ENCODE data around the gene BRD9. TPM values are rescaled to one million over a fixed set of nuclear protein-coding genes. Genes with fewer than 3 reads are reported as not detected.

BRD9 gene
- polyA plus RNA-seq, 1 donor (not counting 4 experiments of a cell fraction or from before 2014, with no cell fraction given) = 10.1 TPM

DNA sequence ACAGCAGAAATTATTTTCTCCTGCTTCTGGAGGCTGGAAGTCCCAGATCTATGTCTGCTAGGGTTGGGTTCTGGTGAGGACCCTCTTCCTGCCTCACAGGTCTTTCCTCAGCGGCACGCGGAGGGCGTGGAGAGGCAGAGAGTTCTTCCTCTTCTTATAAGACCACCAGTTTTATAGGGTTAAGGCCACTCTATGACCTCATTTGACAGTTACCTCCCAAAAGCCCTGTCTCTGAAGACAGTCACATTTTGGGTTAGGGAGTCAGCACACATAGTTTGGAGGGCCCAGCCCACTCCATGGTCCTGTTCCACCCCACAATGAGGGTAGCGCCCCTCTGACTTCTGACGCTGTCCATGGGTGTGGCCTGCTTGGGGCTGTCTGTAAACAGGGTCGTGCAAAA, 46.8 kb upstream of the BRD9 start:
- Histone ChIP-seq H3K36me3 (ENCODE audit: control insufficient read depth in 2 of 2, extremely low read depth in 1 of 2, insufficient read depth in 2 of 2, low read length in 2 of 2) (no peaks in the 10 kb centered on the region), H3K27ac (ENCODE audit: control insufficient read depth, insufficient read depth, low read length) (no peak overlapping the region), H3K79me2 (ENCODE audit: control insufficient read depth, insufficient read depth, low read length) (no peaks in the 10 kb centered on the region), H3K4me3 (ENCODE audit: control insufficient read depth in 2 of 3, extremely low read depth in 1 of 3, insufficient read depth in 2 of 3, low read depth in 1 of 3, low read length in 3 of 3) (no peak overlapping the region), H3K9ac (ENCODE audit: control insufficient read depth, extremely low read depth, insufficient read depth, low read length) (no peak overlapping the region), H2AFZ (ENCODE audit: control insufficient read depth, low read length) (no peak overlapping the region), H3K4me2 (ENCODE audit: control insufficient read depth, extremely low read depth, insufficient read depth, low read depth, low read length) (no peak overlapping the region), H4K20me1 (ENCODE audit: control insufficient read depth, extremely low read depth, insufficient read depth, low read length) (no peaks in the 10 kb centered on the region), H3K9me3 (ENCODE audit: control insufficient read depth, low read depth, low read length) (no peaks in the 10 kb centered on the region), H3K27me3 (ENCODE audit: control insufficient read depth, extremely low read depth, insufficient read depth, low read length) (peaks cover 13% of the 10 kb centered on the region), H3K4me1 (ENCODE audit: control insufficient read depth, extremely low read depth, insufficient read depth, low read length) (no peaks in the 10 kb centered on the region), H3K9me1 (ENCODE audit: control insufficient read depth, extremely low read depth, insufficient read depth, low read length) (no peaks in the 10 kb centered on the region)
- dilution Hi-C loops (cut with MboI; ENCODE audit: extremely low pct_ligation_motif_present, low sequenced_read_pairs) = no loop called here
- no peak for TF ChIP-seq EZH2 (IDR thresholded peaks at IDR 0.05; ENCODE audit: low read length)
- TF ChIP-seq, protein P1, sequence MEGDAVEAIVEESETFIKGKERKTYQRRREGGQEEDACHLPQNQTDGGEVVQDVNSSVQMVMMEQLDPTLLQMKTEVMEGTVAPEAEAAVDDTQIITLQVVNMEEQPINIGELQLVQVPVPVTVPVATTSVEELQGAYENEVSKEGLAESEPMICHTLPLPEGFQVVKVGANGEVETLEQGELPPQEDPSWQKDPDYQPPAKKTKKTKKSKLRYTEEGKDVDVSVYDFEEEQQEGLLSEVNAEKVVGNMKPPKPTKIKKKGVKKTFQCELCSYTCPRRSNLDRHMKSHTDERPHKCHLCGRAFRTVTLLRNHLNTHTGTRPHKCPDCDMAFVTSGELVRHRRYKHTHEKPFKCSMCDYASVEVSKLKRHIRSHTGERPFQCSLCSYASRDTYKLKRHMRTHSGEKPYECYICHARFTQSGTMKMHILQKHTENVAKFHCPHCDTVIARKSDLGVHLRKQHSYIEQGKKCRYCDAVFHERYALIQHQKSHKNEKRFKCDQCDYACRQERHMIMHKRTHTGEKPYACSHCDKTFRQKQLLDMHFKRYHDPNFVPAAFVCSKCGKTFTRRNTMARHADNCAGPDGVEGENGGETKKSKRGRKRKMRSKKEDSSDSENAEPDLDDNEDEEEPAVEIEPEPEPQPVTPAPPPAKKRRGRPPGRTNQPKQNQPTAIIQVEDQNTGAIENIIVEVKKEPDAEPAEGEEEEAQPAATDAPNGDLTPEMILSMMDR (optimal IDR thresholded peaks at IDR 0.05 in 1 of 3, IDR thresholded peaks at IDR 0.05 in 1 of 3, conservative IDR thresholded peaks at IDR 0.05 in 1 of 3; ENCODE audit: extremely low read depth in 1 of 3, insufficient read depth in 2 of 3, low read length in 3 of 3) = no peak
- DNase-seq (ENCODE audit: low read depth, low spot score) = no peak
- no peak for FAIRE-seq

DNA sequence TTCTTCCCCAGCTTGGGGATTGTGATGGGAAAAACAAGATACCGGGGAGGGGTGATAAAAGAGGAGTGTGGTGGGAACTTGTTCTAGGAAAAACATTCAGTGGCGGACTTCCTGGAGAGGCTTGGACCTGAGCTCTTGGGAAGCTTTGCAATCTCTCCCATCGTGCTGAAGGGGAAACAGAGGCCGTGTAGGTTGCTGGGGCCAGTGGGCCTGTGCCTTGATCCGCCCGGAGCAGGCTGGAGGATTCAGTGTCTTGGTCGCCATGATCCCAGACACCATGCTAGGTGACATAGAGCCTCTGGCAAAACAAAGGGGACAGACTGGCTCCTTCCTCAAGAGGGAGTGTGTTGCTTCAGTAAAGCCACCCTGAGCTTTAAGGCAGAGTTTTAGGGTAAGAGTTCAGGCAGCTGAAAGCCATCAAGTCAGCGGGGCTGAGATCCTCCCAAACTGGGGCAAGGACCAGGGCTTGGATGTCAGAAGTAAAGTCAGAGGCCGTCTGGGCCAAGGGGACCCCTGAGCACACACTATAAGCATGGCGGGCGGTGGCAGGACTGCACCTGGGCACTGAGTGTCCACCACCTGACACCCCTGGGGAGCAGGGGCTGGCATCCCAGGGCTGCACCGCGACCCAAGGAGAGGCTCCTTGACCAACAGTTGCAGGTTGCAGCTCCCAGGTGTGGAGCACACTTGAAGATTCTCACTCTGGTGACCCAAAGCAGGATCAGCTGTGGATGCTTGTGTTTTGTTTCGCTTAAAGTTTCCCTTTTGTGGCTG, 44.7 kb upstream of the BRD9 start:
- H3K27me3 ChIP-seq (ENCODE audit: control insufficient read depth, extremely low read depth, insufficient read depth, low read length) = peaks cover 6% of the 10 kb centered on the region
- TF ChIP-seq, protein P1 (optimal IDR thresholded peaks at IDR 0.05 in 1 of 3, IDR thresholded peaks at IDR 0.05 in 1 of 3, conservative IDR thresholded peaks at IDR 0.05 in 1 of 3; ENCODE audit: extremely low read depth in 1 of 3, insufficient read depth in 2 of 3, low read length in 3 of 3) = no peak
- TF ChIP-seq EZH2 (IDR thresholded peaks at IDR 0.05; ENCODE audit: low read length) = no peak
- no peak for FAIRE-seq

More for the DNA sequence above, 44.7 kb upstream of the BRD9 start:
- H3K4me3 ChIP-seq (ENCODE audit: control insufficient read depth in 2 of 3, extremely low read depth in 1 of 3, insufficient read depth in 2 of 3, low read depth in 1 of 3, low read length in 3 of 3) = no peak overlapping the region
- no peaks in the 10 kb centered on the region for H3K36me3 ChIP-seq (ENCODE audit: control insufficient read depth in 2 of 2, extremely low read depth in 1 of 2, insufficient read depth in 2 of 2, low read length in 2 of 2)
- dilution Hi-C loops (cut with MboI; ENCODE audit: extremely low pct_ligation_motif_present, low sequenced_read_pairs) = no loop called here
- H3K4me2 ChIP-seq (ENCODE audit: control insufficient read depth, extremely low read depth, insufficient read depth, low read depth, low read length) = no peak overlapping the region
- no peak for DNase-seq (ENCODE audit: low read depth, low spot score)
- H4K20me1 ChIP-seq (ENCODE audit: control insufficient read depth, extremely low read depth, insufficient read depth, low read length) = no peaks in the 10 kb centered on the region
- H3K79me2 ChIP-seq (ENCODE audit: control insufficient read depth, insufficient read depth, low read length) = no peaks in the 10 kb centered on the region
- H3K4me1 ChIP-seq (ENCODE audit: control insufficient read depth, extremely low read depth, insufficient read depth, low read length) = no peaks in the 10 kb centered on the region
- no peaks in the 10 kb centered on the region for H3K9me1 ChIP-seq (ENCODE audit: control insufficient read depth, extremely low read depth, insufficient read depth, low read length)
- H2AFZ ChIP-seq (ENCODE audit: control insufficient read depth, low read length) = no peak overlapping the region
- no peaks in the 10 kb centered on the region for H3K9me3 ChIP-seq (ENCODE audit: control insufficient read depth, low read depth, low read length)
- H3K9ac ChIP-seq (ENCODE audit: control insufficient read depth, extremely low read depth, insufficient read depth, low read length) = no peak overlapping the region
- H3K27ac ChIP-seq (ENCODE audit: control insufficient read depth, insufficient read depth, low read length) = no peak overlapping the region
